ENCODE results near the gene ROBO3. TPM values are rescaled to one million over a fixed set of nuclear protein-coding genes. Genes with fewer than 3 reads are reported as not detected.
A peak's percentile ranks its signal among the peaks of the same experiment; 100 is the strongest.

ROBO3 gene
- total RNA-seq, 1 donor from 2014 or later, result 26.0 TPM

DNA sequence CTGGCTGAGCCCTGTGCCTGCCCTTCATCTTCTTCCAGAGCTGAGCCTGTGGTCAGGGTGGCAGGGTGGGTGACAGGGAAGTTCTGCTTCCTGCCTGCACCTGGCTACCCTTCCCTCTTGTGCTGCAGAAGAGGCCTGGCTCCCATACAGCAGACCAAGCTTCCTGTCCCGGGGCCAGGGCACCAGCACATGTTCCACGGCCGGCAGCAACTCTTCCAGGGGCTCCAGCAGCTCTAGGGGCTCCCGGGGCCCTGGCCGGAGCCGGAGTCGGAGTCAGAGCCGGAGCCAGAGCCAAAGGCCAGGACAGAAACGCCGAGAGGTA lies 15.0 kb downstream of the ROBO3 start:
- peak in 1 of 2 experiments; percentile 17 for DNase-seq (ENCODE audit: low spot score in 2 of 2, unreplicated experiment in 2 of 2)
- Mint-ChIP-seq H3K27ac (no peak overlapping the region), H3K4me1 (peaks cover 16% of the 10 kb centered on the region), H3K9me3 (no peaks in the 10 kb centered on the region), H3K27me3 (ENCODE audit: low read depth) (peaks cover 12% of the 10 kb centered on the region), H3K36me3 (no peaks in the 10 kb centered on the region), H3K4me3 (no peak overlapping the region)
- TF ChIP-seq, protein P1, sequence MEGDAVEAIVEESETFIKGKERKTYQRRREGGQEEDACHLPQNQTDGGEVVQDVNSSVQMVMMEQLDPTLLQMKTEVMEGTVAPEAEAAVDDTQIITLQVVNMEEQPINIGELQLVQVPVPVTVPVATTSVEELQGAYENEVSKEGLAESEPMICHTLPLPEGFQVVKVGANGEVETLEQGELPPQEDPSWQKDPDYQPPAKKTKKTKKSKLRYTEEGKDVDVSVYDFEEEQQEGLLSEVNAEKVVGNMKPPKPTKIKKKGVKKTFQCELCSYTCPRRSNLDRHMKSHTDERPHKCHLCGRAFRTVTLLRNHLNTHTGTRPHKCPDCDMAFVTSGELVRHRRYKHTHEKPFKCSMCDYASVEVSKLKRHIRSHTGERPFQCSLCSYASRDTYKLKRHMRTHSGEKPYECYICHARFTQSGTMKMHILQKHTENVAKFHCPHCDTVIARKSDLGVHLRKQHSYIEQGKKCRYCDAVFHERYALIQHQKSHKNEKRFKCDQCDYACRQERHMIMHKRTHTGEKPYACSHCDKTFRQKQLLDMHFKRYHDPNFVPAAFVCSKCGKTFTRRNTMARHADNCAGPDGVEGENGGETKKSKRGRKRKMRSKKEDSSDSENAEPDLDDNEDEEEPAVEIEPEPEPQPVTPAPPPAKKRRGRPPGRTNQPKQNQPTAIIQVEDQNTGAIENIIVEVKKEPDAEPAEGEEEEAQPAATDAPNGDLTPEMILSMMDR (IDR thresholded peaks at IDR 0.05; ENCODE audit: unreplicated experiment), result no peak

GRCh38 chr11:124880958-124881357 lies 15.7 kb downstream of the ROBO3 start:
- TF ChIP-seq, protein P1 (IDR thresholded peaks at IDR 0.05; ENCODE audit: unreplicated experiment), result no peak
- H3K4me3 Mint-ChIP-seq, result no peak overlapping the region
- DNase-seq (ENCODE audit: low spot score in 2 of 2, unreplicated experiment in 2 of 2), result peak in 1 of 2 experiments; percentile 20
- H3K27ac Mint-ChIP-seq, result no peak overlapping the region
- peaks cover 11% of the 10 kb centered on the region for H3K27me3 Mint-ChIP-seq (ENCODE audit: low read depth)
- H3K4me1 Mint-ChIP-seq, result peaks cover 16% of the 10 kb centered on the region
- H3K9me3 Mint-ChIP-seq, result no peaks in the 10 kb centered on the region
- no peaks in the 10 kb centered on the region for H3K36me3 Mint-ChIP-seq

- TF ChIP-seq, protein P1 (IDR thresholded peaks at IDR 0.05; ENCODE audit: unreplicated experiment), result no peak
- H3K9me3 Mint-ChIP-seq, result no peaks in the 10 kb centered on the region
- DNase-seq (ENCODE audit: low spot score in 2 of 2, unreplicated experiment in 2 of 2), result no peak
- peak overlapping the region; percentile 86 for H3K27ac Mint-ChIP-seq
- no peaks in the 10 kb centered on the region for H3K36me3 Mint-ChIP-seq
- H3K27me3 Mint-ChIP-seq (ENCODE audit: low read depth), result peaks cover 21% of the 10 kb centered on the region
- no peak overlapping the region for H3K4me3 Mint-ChIP-seq
- peaks cover 8% of the 10 kb centered on the region for H3K4me1 Mint-ChIP-seq
Observed at GRCh38 chr11:124882339-124883071, 17.3 kb downstream of the ROBO3 start.

- Mint-ChIP-seq H3K27ac (no peak overlapping the region), H3K4me3 (no peak overlapping the region), H3K36me3 (no peaks in the 10 kb centered on the region), H3K27me3 (ENCODE audit: low read depth) (peaks cover 38% of the 10 kb centered on the region), H3K4me1 (peaks cover 8% of the 10 kb centered on the region), H3K9me3 (no peaks in the 10 kb centered on the region)
- DNase-seq (ENCODE audit: low spot score in 2 of 2, unreplicated experiment in 2 of 2), result no peak
- TF ChIP-seq, protein P1 (IDR thresholded peaks at IDR 0.05; ENCODE audit: unreplicated experiment), result no peak
Observed at GRCh38 chr11:124884340-124884739, 19.1 kb downstream of the ROBO3 start.

GRCh38 chr11:124884869-124885479 lies 19.7 kb downstream of the ROBO3 start:
- Mint-ChIP-seq H3K27ac (no peak overlapping the region), H3K27me3 (ENCODE audit: low read depth) (peaks cover 44% of the 10 kb centered on the region), H3K4me3 (no peak overlapping the region), H3K36me3 (no peaks in the 10 kb centered on the region), H3K9me3 (no peaks in the 10 kb centered on the region), H3K4me1 (peaks cover 8% of the 10 kb centered on the region)
- no peak for DNase-seq (ENCODE audit: low spot score in 2 of 2, unreplicated experiment in 2 of 2)
- TF ChIP-seq, protein P1 (IDR thresholded peaks at IDR 0.05; ENCODE audit: unreplicated experiment), result no peak

Measured in mesothelial cell of epicardium (in vitro differentiated cells).